ENCODE data around the gene BDNF.

Gene BDNF

GRCh38 chr11:27623945-27624523 lies 76.2 kb downstream of the BDNF start:
- no peak for DNase-seq

DNA sequence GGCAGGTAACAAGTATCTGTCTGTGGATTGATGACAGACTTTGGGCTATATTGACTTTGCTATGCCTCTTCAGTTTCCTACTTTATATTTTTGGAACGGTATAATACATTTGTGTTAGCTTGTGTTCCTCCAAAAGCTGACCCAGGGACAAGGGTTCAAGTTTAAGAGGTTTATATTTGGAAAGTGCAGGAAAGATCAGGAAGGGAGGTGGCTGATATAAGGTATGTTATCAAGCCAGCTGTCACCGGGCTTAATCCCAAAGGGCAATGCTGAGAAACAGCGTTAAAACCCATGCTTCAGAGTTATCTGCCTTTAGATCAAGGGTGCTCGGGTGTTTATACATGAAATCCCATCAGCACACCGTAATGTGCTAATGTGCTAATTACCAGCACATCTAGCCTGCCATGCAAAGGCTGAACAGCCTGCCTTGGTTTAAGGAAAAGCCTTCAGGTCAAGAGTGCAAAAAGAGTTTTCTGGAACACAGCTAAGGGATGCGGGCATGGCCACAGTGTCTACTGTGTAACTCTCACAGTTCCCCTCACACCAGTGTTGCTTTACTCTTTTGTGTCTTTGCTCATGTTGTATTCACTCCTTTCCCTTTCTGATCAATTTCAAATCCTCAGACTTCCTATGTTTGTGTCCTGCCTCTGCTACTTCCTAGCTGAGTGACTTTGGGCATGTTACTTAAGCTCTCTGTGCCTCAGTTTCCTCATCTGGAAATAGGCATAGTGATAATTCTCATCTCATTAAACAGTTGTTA lies 77.5 kb downstream of the BDNF start:
- DNase-seq, result no peak

DNA sequence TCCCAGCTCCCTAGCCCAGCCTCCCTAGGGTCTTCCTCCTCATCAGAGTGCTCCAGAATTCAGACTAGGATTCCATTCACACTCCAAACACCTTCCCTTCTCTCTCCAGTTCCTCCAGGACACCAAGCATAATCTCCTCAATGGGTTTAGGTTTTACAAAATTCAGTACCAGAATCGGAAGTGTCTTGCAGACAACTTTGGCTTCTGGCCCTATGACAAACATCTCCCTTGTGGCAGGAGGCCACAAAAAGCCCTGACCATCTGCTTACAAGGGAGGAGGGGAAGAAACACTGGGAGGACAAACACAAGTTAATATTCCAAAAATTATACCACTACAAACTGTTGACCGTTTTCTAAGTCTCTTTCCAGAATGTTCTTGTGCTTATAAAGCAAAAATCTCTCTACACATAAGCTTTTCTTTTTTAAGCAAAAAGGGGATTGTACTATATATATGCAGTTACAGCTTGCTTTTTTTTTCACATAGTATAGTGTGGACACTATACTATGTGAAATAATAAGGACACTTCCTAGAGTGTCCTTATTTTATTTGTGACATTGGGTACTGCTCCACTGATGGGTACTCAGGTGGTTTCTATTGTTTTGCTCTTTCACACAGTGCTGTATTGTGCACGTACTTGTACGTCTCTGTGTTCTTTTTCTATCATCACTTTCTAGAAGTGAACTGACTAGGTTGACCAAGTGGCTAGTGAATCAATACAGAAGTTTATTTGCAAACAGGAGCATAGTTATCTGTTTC lies 78.7 kb downstream of the BDNF start:
- DNase-seq, result no peak

DNA sequence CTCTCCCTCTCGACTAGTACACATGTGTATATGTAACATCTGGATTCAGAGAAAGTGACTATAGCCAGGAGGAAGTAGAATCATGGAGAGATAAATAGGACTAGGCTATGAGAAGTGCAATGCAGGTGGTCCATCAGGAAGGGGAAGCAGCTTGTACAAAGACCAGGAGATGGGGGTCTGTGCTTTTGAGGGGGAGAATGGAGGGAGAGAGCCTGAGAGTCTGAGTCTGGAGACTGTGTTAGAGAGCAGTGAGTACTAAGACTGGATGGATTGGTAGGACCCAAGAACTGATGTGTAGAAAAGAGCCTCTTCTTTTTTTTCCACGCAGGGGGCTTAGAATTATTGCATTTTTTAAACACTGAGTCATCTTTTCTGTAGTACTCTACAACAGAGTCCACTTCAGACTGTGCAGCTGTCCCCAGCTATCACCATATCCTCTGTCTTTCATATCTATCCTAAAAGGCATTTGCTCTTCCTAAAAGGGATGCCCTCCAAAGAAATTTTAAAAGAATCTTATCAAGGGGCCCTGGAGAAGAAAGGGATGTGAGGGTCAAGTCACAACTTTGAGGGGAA lies 80.4 kb downstream of the BDNF start:
- no peak for DNase-seq

- no peak for DNase-seq
Observed at GRCh38 chr11:27619039-27619574, 81.1 kb downstream of the BDNF start.

DNA sequence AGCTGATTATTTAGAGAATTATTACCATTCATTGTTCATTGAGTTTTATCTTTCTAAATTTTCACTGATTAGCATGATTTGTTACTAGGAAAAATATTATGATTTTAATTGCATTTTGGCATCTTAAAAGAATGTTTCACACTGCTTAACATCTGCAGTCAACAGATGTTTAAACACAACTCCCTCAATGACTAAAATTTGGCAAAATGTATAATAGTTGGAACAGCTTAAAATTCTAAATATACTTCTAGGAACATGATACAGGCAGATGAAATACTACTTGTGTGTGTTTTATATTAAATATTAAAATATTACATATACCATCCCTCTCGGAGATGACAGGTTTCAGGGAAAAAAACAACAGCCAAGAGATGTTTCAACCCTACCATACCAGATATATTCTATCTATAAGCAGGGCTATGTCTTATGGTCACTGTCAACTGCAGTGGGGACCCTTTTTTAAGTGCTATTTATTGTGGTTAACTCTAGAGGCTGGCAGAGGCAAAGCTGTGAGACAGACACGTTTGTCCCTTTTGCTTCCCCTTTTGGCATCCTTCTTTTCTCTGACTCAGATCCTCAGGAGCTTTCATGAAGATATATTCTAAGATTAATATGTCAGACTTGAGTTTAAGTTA lies 81.9 kb downstream of the BDNF start:
- no peak for DNase-seq

DNA sequence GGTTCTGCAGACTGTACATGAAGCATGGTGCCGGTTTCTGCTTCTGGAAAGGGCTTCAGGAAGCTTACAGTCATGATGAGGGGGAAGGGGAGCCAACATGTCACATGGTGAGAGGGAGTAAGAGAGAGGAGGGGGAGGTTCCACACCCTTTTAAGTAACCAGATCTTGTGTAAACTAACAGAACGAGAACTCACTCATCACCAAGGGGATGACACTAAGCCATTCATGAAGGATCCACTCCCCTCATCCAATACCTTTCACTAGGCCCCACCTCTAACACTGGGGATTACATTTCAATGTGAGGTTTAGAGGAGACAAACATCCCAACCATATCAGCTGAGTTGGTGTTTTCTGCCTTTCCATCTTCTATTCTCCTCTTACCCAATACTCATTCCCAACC lies 83.5 kb downstream of the BDNF start:
- no peak for DNase-seq

- no peak for DNase-seq
Observed at GRCh38 chr11:27615833-27616232, 84.4 kb downstream of the BDNF start.

- no peak for DNase-seq
Observed at GRCh38 chr11:27614092-27614491, 86.2 kb downstream of the BDNF start.

DNA sequence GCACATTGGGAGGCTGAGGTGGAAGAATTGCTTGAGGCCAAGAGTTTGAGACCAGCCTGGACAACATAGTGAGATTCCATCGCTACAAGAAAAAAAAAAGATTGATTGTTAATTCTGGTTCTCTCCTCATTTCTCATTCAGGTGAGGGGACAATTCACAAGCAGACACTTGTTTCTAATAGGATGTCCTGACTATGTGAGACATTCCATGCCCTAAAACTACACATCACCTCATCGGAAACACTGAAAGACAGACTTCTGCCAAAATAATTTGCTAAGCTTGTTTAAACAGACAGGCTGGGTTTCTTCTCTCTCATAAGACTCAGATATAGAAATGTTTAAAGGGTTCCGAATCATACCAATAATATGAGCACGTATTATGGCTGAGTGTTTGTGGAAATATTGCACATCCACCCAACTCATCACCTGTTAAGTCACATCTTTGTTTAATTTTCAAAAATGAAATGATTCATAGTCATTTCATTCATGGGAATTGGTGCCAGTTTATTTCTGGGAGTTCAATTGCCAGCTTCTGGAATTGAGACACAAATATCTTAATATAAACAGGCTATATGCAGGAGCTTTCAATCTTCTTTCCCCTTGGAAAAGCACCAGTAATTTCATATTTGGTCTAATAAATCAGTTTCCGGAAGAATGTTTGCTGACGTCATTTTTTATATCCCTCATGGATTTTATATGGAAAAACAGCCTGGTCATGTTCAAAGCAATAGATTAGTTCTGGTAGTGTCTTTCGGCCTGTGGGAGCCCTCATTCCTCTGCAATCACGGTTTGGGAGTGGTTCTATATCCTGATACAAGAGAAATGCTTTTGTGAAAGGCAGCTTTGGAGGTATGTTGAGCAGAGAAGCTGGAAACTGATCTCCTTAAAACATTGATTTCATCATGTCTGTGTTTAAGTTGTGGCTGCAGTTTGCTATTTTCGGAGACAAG lies 87.0 kb downstream of the BDNF start:
- no peak for DNase-seq

GRCh38 chr11:27611947-27612455 lies 88.3 kb downstream of the BDNF start:
- no peak for DNase-seq

DNA sequence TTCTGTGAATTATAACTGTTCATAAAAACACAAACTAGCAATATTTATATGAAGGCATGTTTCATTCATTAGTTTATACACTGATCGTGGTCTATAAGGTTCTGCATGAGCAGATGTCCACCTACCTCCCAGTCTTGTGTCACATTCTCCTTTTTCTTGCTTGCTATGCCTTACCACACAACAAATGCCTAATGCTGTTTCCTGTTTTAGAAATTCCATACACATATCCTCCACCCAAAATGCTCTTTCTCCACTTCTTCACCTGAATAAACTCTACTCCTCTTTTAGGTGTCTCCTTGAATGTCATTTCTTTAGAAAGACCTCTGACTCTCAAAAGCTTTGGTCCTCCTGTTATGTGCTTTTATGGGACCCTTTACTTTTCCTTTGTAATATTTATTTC lies 88.9 kb downstream of the BDNF start:
- no peak for DNase-seq

GRCh38 chr11:27610946-27611345 lies 89.3 kb downstream of the BDNF start:
- DNase-seq, result no peak

DNA sequence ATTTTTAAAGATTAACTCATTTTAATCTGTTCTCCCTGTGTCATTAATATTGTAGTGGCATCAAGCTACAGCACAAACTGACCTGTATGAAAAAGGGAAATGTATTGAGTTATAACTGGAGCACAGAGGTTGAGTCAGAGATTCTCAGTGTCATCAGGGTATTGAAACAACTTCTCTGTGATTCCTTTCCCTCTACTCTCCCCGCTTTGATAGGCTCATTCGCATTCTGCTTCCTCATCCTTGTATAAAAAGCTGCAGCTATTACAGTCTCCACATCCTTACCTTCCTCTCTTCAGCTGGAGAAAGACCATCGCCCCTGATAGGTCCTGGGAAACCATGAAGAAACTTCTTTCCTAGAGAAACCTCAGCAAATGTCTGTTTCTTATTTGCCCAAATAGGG lies 90.0 kb downstream of the BDNF start:
- DNase-seq, result no peak

DNA sequence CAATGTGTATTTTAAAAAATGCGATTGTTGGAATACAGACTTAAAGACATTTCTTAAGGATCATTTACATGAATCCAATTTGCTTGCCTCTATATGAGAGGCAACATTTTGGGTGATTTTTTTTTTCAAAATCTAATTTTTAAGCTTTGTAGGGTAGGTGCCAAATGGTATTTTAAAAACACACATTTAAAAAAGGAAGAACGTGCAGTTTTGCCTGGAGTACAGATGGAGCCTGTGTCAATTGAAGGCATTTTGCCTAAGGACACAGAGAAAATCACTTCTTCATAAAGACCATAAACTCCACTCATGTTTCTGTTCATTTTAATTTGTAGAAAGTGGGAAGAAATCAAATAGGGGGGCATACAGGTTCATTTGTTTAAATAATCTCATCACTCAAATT lies 91.3 kb downstream of the BDNF start:
- no peak for DNase-seq

DNA sequence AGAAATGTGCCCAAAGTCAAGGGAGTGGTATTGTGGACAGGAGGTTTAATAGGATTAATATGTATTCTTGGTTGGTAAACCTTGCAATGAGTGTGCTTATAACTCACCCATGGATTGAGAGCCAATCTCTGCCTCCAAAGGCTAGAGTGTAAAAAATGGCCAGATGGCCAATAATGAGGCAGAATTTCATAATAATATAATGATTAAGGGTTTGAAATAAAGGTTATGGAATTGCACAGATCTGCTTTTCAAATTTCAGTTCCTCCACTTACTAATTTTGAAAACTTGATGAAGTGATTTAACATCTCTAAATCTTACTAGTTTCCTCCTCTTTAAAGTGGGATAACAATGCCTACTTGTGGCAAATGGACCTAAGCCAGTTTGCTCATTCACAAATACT lies 94.8 kb downstream of the BDNF start:
- DNase-seq, result no peak

All from activated effector memory CD4-positive, alpha-beta T cell treated with anti-CD3 and anti-CD28 coated beads, Interleukin-2, amount 50 U/mL, for 16 hours (primary cell).